PC-9 (cell line): ENCODE measurements around the gene MOK. TPM values are rescaled to one million over a fixed set of nuclear protein-coding genes. Genes with fewer than 3 reads are reported as not detected.
A peak's percentile ranks its signal among the peaks of the same experiment; 100 is the strongest.

Source experiments
- BruUV-seq: library from RNA; stranded (reverse); fragments of 400-500 nt; replicated peaks from 2 replicates; lab custom pipeline; 2021; lab: Mats Ljungman, UMichigan
- CTCF ChIA-PET: fragments of 300-600 bp; sonication (Branson Sonifier 250); formaldehyde crosslinking; loops from one replicate; lab custom pipeline; 2022; ENCODE audit warnings: antibody characterized with exemption; lab: Charles Lee
- POLR2A ChIA-PET: fragments of 300-600 bp; sonication (Branson Sonifier 250); formaldehyde crosslinking; loops from one replicate; lab custom pipeline; 2022; ENCODE audit warnings: antibody characterized with exemption; ENCODE audit not compliant: unreplicated experiment; lab: Charles Lee
- DNase-seq, 2 experiments: peaks; one replicate each; pipeline versions ENCODE4 v3.0.0 to v3.0.0-alpha.2; 2015 to 2022; ENCODE audit warnings: mixed read lengths in 1 of 2
- H2AFZ ChIP-seq: fragments of 200-600 bp; sonication (generic); 2 replicates; pipeline ENCODE4 v1.8.1; 2017; ENCODE audit warnings: antibody characterized with exemption
- H3F3A ChIP-seq: fragments of 200-600 bp; sonication (generic); 2 replicates; pipeline ENCODE4 v1.8.1; 2017; ENCODE audit warnings: antibody characterized with exemption, mild to moderate bottlenecking, low read depth; ENCODE audit not compliant: insufficient read depth
- H3K27ac ChIP-seq: fragments of 200-600 bp; sonication (generic); 2 replicates; pipeline ENCODE4 v1.6.1; 2016; ENCODE audit warnings: mixed run types
- H3K27me3 ChIP-seq: fragments of 200-600 bp; sonication (generic); 2 replicates; pipeline ENCODE4 v1.6.1; 2016; ENCODE audit warnings: low read depth, mixed run types; ENCODE audit not compliant: insufficient read depth
- H3K36me3 ChIP-seq: fragments of 200-600 bp; sonication (generic); 2 replicates; pipeline ENCODE4 v1.6.1; 2016; ENCODE audit warnings: low read depth, mixed run types
- H3K4me1 ChIP-seq: fragments of 200-600 bp; sonication (generic); replicated peaks from 2 replicates; pipeline ENCODE4 v1.6.1; 2016; ENCODE audit warnings: mixed run types; ENCODE audit not compliant: insufficient read depth
- H3K4me2 ChIP-seq: fragments of 200-600 bp; sonication (generic); 2 replicates; pipeline ENCODE4 v1.6.1; 2017; ENCODE audit warnings: mixed run types
- H3K4me3 ChIP-seq: fragments of 200-600 bp; sonication (generic); 2 replicates; pipeline ENCODE4 v1.6.1; 2016; ENCODE audit warnings: mixed run types
- H3K79me2 ChIP-seq: fragments of 200-600 bp; sonication (generic); 2 replicates; pipeline ENCODE4 v1.6.1; 2017; ENCODE audit warnings: low read depth, mixed run types
- H3K9me2 ChIP-seq: fragments of 200-600 bp; sonication (generic); 2 replicates; pipeline ENCODE4 v1.8.1; 2017; ENCODE audit warnings: mild to moderate bottlenecking; ENCODE audit not compliant: insufficient read depth
- H3K9me3 ChIP-seq: fragments of 200-600 bp; sonication (generic); 2 replicates; pipeline ENCODE4 v1.8.1; 2016; ENCODE audit warnings: low read depth; ENCODE audit not compliant: insufficient read depth
- H4K20me1 ChIP-seq: fragments of 200-600 bp; sonication (generic); 2 replicates; pipeline ENCODE4 v1.8.1; 2017; ENCODE audit not compliant: insufficient read depth
- CTCF ChIP-seq: fragments of 200-600 bp; sonication (generic); conservative IDR thresholded peaks from 2 replicates; pipeline ENCODE4 v1.6.1; 2017; ENCODE audit warnings: mixed run types, antibody characterized with exemption, mild to moderate bottlenecking, moderate library complexity
- EZH2 ChIP-seq: fragments of 200-600 bp; sonication (generic); IDR thresholded peaks from 2 replicates; pipeline ENCODE4 v1.8.0; 2017; ENCODE audit warnings: antibody characterized with exemption, low read depth
- intact Hi-C: fragments of 100-400 bp; cut with micrococcal nuclease; formaldehyde crosslinking; loops from one replicate; pipeline ENCODE4 v1.10.0; 2022; ENCODE audit not compliant: unreplicated experiment
- total RNA-seq: library from RNA; stranded (reverse); gene quantifications from 2 replicates; pipeline ENCODE4 v1.2.3, GENCODE V29; 2021

MOK gene
- total RNA-seq, 1 experiment from 2014 or later = 74.3 TPM

DNA sequence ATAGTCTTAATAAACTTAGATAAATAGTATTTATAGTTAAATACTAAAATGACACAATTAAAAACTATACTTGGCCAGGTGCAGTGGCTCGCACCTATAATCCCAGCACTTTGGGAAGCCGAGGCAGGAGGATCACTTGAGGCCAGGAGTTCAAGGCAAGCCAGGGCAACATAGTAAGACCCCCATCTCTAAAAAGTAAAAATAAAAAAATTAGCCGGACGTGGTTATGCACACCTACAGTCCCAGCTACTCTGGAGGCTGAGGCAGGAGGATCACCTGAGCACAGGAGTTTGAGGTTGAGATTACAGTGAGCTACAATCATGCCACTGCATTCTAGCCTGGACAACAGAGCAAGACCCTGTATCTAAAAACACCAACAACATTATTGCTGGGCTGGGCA lies 41.7 kb upstream of the MOK start:
- no peaks in the 10 kb centered on the region for H4K20me1 ChIP-seq
- intact Hi-C loops = no loop called here
- H3K9me2 ChIP-seq = no peaks in the 10 kb centered on the region
- no peaks in the 10 kb centered on the region for H3K79me2 ChIP-seq
- peaks cover 13% of the 10 kb centered on the region; the same call in 1 of the 2 replicates for H3F3A ChIP-seq
- no peak overlapping the region for H3K4me2 ChIP-seq
- H3K9me3 ChIP-seq = no peaks in the 10 kb centered on the region
- POLR2A ChIA-PET = no interaction called here
- peaks cover 18% of the 10 kb centered on the region for H3K36me3 ChIP-seq
- no TSS peak for BruUV-seq
- TF ChIP-seq EZH2 (no peak), CTCF (no peak)
- H3K4me3 ChIP-seq = no peak overlapping the region
- H3K4me1 ChIP-seq = no peaks in the 10 kb centered on the region
- H3K27ac ChIP-seq = no peak overlapping the region
- no peak overlapping the region for H2AFZ ChIP-seq
- CTCF ChIA-PET = no interaction called here
- DNase-seq = peak in 1 of 2 experiments; percentile 30
- H3K27me3 ChIP-seq = no peaks in the 10 kb centered on the region

- H3K79me2 ChIP-seq = no peaks in the 10 kb centered on the region
- H3K27ac ChIP-seq = no peak overlapping the region
- H3K36me3 ChIP-seq = peaks cover 23% of the 10 kb centered on the region
- no peaks in the 10 kb centered on the region for H3K27me3 ChIP-seq
- H2AFZ ChIP-seq = no peak overlapping the region
- H3K4me2 ChIP-seq = no peak overlapping the region
- H3K4me3 ChIP-seq = no peak overlapping the region
- H3F3A ChIP-seq = peaks cover 13% of the 10 kb centered on the region; the same call in 1 of the 2 replicates
- ChIA-PET CTCF (no interaction called here), POLR2A (no interaction called here)
- DNase-seq = no peak
- H4K20me1 ChIP-seq = no peaks in the 10 kb centered on the region
- BruUV-seq = no TSS peak
- H3K9me3 ChIP-seq = no peaks in the 10 kb centered on the region
- no peaks in the 10 kb centered on the region for H3K4me1 ChIP-seq
- no peaks in the 10 kb centered on the region for H3K9me2 ChIP-seq
- no peak for TF ChIP-seq CTCF
- no peak for TF ChIP-seq EZH2
- intact Hi-C loops = no loop called here
These were observed 40.3 kb upstream of the MOK start for GRCh38 chr14:102345232-102345631.

GRCh38 chr14:102344485-102344884 lies 39.5 kb upstream of the MOK start:
- H3K4me1 ChIP-seq = no peaks in the 10 kb centered on the region
- CTCF ChIA-PET = no interaction called here
- H3K27me3 ChIP-seq = no peaks in the 10 kb centered on the region
- peaks cover 19% of the 10 kb centered on the region for H3K36me3 ChIP-seq
- TF ChIP-seq CTCF (no peak), EZH2 (no peak)
- no peaks in the 10 kb centered on the region for H4K20me1 ChIP-seq
- no peaks in the 10 kb centered on the region for H3K9me3 ChIP-seq
- intact Hi-C loops = no loop called here
- no TSS peak for BruUV-seq
- POLR2A ChIA-PET = no interaction called here
- no peak overlapping the region for H2AFZ ChIP-seq
- no peaks in the 10 kb centered on the region for H3K9me2 ChIP-seq
- no peak overlapping the region for H3K4me3 ChIP-seq
- DNase-seq = no peak
- H3K27ac ChIP-seq = no peak overlapping the region
- H3K79me2 ChIP-seq = no peaks in the 10 kb centered on the region
- peaks cover 13% of the 10 kb centered on the region; the same call in 1 of the 2 replicates for H3F3A ChIP-seq
- H3K4me2 ChIP-seq = no peak overlapping the region
